Liver (tissue), 9 donors: ENCODE results near the gene CAMK1D. TPM values are rescaled to one million over a fixed set of nuclear protein-coding genes. Genes with fewer than 3 reads are reported as not detected.

ENCODE experiments used
- DNase-seq: peaks from one replicate; pipeline ENCODE4 v3.0.0-alpha.2; 2017; ENCODE audit warnings: low spot score
- H3K27ac ChIP-seq, 2 donors: one replicate each; pipeline ENCODE4 v1.7.0; 2013; ENCODE audit warnings: inconsistent platforms in 2 of 2, low read length in 2 of 2, control low read depth in 1 of 2, low read depth in 1 of 2, mild to moderate bottlenecking in 1 of 2
- H3K27me3 ChIP-seq, 4 donors: one replicate each; pipeline versions ENCODE4 v1.6.1 to v1.7.0; 2013; ENCODE audit warnings: low read length in 3 of 4, inconsistent platforms in 1 of 4, mild to moderate bottlenecking in 1 of 4, moderate library complexity in 1 of 4; ENCODE audit not compliant: control insufficient read depth in 4 of 4, insufficient read depth in 4 of 4
- H3K36me3 ChIP-seq, 4 donors: one replicate each; pipeline versions ENCODE4 v1.6.1 to v1.7.0; 2013; ENCODE audit warnings: low read length in 3 of 4, mild to moderate bottlenecking in 3 of 4, low read depth in 1 of 4, moderate library complexity in 1 of 4; ENCODE audit not compliant: control insufficient read depth in 4 of 4, insufficient read depth in 3 of 4
- H3K4me1 ChIP-seq, 4 donors: one replicate each; pipeline versions ENCODE4 v1.6.1 to v1.7.0; 2013; ENCODE audit warnings: low read length in 3 of 4, mild to moderate bottlenecking in 3 of 4, moderate library complexity in 1 of 4; ENCODE audit not compliant: control insufficient read depth in 4 of 4, insufficient read depth in 4 of 4
- H3K4me3 ChIP-seq, 3 donors: one replicate each; pipeline versions ENCODE4 v1.6.1 to v1.7.0; 2013; ENCODE audit warnings: low read length in 3 of 3, control low read depth in 1 of 3, low read depth in 1 of 3, mild to moderate bottlenecking in 1 of 3
- H3K9ac ChIP-seq, 2 donors: one replicate each; pipeline ENCODE4 v1.7.0; 2013; ENCODE audit warnings: low read length in 2 of 2, mild to moderate bottlenecking in 2 of 2, moderate library complexity in 2 of 2, control low read depth in 1 of 2, low read depth in 1 of 2
- H3K9me3 ChIP-seq, 4 donors: one replicate each; pipeline versions ENCODE4 v1.6.1 to v1.7.0; 2013; ENCODE audit warnings: low read length in 3 of 4; ENCODE audit not compliant: control insufficient read depth in 4 of 4
- CTCF ChIP-seq: fragments of 150-350 bp; IDR thresholded peaks from 2 replicates; pipeline ENCODE4 v1.5.1; 2017; ENCODE audit warnings: improper control_type of control experiment, low read depth, low read length; ENCODE audit not compliant: missing input control
- EGR1 ChIP-seq, 2 donors: IDR thresholded peaks; 2 replicates each; pipeline ENCODE4 v1.6.1; 2016 to 2018; ENCODE audit warnings: antibody characterized with exemption in 2 of 2, low read depth in 2 of 2
- FOXA1 ChIP-seq: IDR thresholded peaks from 2 replicates; pipeline ENCODE4 v1.6.1; 2016; ENCODE audit warnings: antibody characterized with exemption
- FOXA2 ChIP-seq: IDR thresholded peaks from 2 replicates; pipeline ENCODE4 v1.6.1; 2016; ENCODE audit warnings: antibody characterized with exemption
- HNF4A ChIP-seq, 2 donors: conservative IDR thresholded peaks; 2 replicates each; pipeline ENCODE4 v1.6.1; 2016; ENCODE audit warnings: antibody characterized with exemption in 2 of 2, mild to moderate bottlenecking in 2 of 2
- HNF4G ChIP-seq: IDR thresholded peaks from 2 replicates; pipeline ENCODE4 v1.6.1; 2016; ENCODE audit warnings: antibody characterized with exemption
- MAX ChIP-seq: IDR thresholded peaks from 2 replicates; pipeline ENCODE4 v1.6.1; 2016; ENCODE audit warnings: antibody characterized with exemption
- NR2F2 ChIP-seq: IDR thresholded peaks from 2 replicates; pipeline ENCODE4 v1.6.1; 2016; ENCODE audit warnings: antibody characterized with exemption
- RAD21 ChIP-seq, 2 donors: IDR thresholded peaks; 2 replicates each; pipeline ENCODE4 v1.6.1; 2016; ENCODE audit warnings: antibody characterized with exemption in 2 of 2, mild to moderate bottlenecking in 2 of 2
- REST ChIP-seq: IDR thresholded peaks from 2 replicates; pipeline ENCODE4 v1.6.1; 2016; ENCODE audit warnings: antibody characterized with exemption, mild to moderate bottlenecking
- RXRA ChIP-seq, 2 donors: IDR thresholded peaks; 2 replicates each; pipeline ENCODE4 v1.6.1; 2017 to 2018; ENCODE audit warnings: antibody characterized with exemption in 2 of 2, mild to moderate bottlenecking in 1 of 2
- YY1 ChIP-seq: IDR thresholded peaks from 2 replicates; pipeline ENCODE4 v1.6.1; 2016; ENCODE audit warnings: antibody characterized with exemption, mild to moderate bottlenecking
- ZBTB33 ChIP-seq: IDR thresholded peaks from 2 replicates; pipeline ENCODE4 v1.6.1; 2016; ENCODE audit warnings: antibody characterized with exemption
- WGBS: extraction: QIAGEN DNeasy Blood & Tissue Kit; methylation state at CpG from one replicate; pipeline ENCODE4 v1.1.7; 2013; 5-methylcytosine and 5-hydroxymethylcytosine counted together
- polyA plus RNA-seq, 2 donors: library from polyadenylated mRNA; stranded (reverse) in 1 of 2; unstranded in 1 of 2; fragments of 200-250 nt in 1 of 2; fragments of >200 nt in 1 of 2; fragmentation: Nextera tagmentation in 1 of 2; extraction: Ambion mirVana in 1 of 2; gene quantifications; one replicate each; pipeline versions ENCODE4 v1.2.1 to v1.2.3, GENCODE V29; 2013 to 2015
- total RNA-seq, 2 donors: library from RNA; depleted of rRNA; stranded (reverse); fragments of >200 nt; gene quantifications; one replicate each; pipeline ENCODE4 v1.2.3, GENCODE V29; 2014
- TF ChIP-seq, protein P1 (sequence below): IDR thresholded peaks from 2 replicates; pipeline ENCODE4 v1.6.1; 2016; ENCODE audit warnings: antibody characterized with exemption
- donor health status: healthy.
- donor health status: healthy.
- donor health status: healthy.
- donor health status: healthy.
- donor health status: healthy.

Gene CAMK1D
- total and polyA plus RNA-seq, 4 donors: 2.7 to 10.1 (median 4.2) TPM

DNA sequence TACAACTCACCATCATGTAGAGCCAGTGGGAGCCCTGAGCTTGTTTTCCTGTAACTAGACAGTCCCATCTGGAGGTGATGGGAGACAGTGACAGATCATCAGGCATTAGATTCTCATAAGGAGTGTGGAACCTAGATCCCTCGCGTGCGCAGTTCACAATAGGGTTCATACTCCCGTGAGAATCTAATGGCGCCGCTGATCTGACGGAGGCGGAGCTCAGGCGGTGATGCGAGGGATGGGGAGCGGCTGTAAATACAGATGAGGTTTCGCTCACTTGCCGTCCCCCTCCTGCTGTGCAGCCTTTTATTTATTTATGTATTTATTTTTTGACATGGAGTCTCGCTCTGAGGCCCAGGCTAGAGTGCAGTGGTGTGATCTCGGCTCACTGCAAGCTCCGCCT is 139.3 kb downstream of the CAMK1D start (continued):
- TF ChIP-seq REST (no peak), YY1 (no peak), NR2F2 (no peak), EGR1 (IDR thresholded peaks at IDR 0.05; ENCODE audit: low read depth in 2 of 2) (no peak), HNF4A (conservative IDR thresholded peaks at IDR 0.05) (no peak), FOXA2 (no peak)

GRCh38 chr10:12489357-12489756 is 140.0 kb downstream of the CAMK1D start:
- TF ChIP-seq, protein P1, sequence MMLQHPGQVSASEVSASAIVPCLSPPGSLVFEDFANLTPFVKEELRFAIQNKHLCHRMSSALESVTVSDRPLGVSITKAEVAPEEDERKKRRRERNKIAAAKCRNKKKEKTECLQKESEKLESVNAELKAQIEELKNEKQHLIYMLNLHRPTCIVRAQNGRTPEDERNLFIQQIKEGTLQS: no peak
- TF ChIP-seq REST (no peak), EGR1 (IDR thresholded peaks at IDR 0.05; ENCODE audit: low read depth in 2 of 2) (no peak), HNF4A (conservative IDR thresholded peaks at IDR 0.05) (no peak), RAD21 (IDR thresholded peaks at IDR 0.05) (no peak), CTCF (no peak)
- Histone ChIP-seq H3K4me1 (peaks cover 7 to 22% (median 14%) of the 10 kb centered on the region in 4 donors), H3K9me3 (no peaks in the 10 kb centered on the region), H3K9ac (no peak overlapping the region), H3K4me3 (no peak overlapping the region), H3K36me3 (no peaks in the 10 kb centered on the region), H3K27me3 (no peaks in the 10 kb centered on the region), H3K27ac (no peak overlapping the region)
- WGBS: 72% methylated on average over 8 of the region's 8 CpGs
- DNase-seq: no peak

GRCh38 chr10:12489806-12490205 is 140.5 kb downstream of the CAMK1D start:
- Histone ChIP-seq H3K4me1 (peaks cover 7 to 22% (median 14%) of the 10 kb centered on the region in 4 donors), H3K9me3 (no peaks in the 10 kb centered on the region), H3K9ac (no peak overlapping the region), H3K36me3 (no peaks in the 10 kb centered on the region), H3K27me3 (no peaks in the 10 kb centered on the region), H3K4me3 (no peak overlapping the region), H3K27ac (no peak overlapping the region)
- no peak for DNase-seq
- WGBS: 81% methylated on average over 13 of the region's 13 CpGs
- no peak for TF ChIP-seq HNF4G
- TF ChIP-seq REST: no peak
- no peak for TF ChIP-seq HNF4A (conservative IDR thresholded peaks at IDR 0.05)
- no peak for TF ChIP-seq MAX
- TF ChIP-seq ZBTB33: no peak
- no peak for TF ChIP-seq FOXA1
- no peak for TF ChIP-seq EGR1 (IDR thresholded peaks at IDR 0.05; ENCODE audit: low read depth in 2 of 2)
- no peak for TF ChIP-seq NR2F2
- no peak for TF ChIP-seq RXRA (IDR thresholded peaks at IDR 0.05)
- TF ChIP-seq YY1: no peak
